KMS-11 (cell line): Measurements from ENCODE around the gene KSR2.
"Not testable (repeated sequence)": the region's sequence is repeated elsewhere in the genome, so short reads cannot be mapped to it uniquely, and the experiment has no call there.

ENCODE experiments used
- H2AFZ ChIP-seq: fragments of 200-600 bp; sonication (generic); 2 replicates; pipeline ENCODE4 v1.6.1; 2016; ENCODE audit warnings: antibody characterized with exemption, mixed run types, low read depth
- H3K27ac ChIP-seq: fragments of 200-600 bp; sonication (generic); 2 replicates; pipeline ENCODE4 v1.6.1; 2016; ENCODE audit warnings: mild to moderate bottlenecking, mixed run types
- H3K27me3 ChIP-seq: fragments of 200-600 bp; sonication (generic); 2 replicates; pipeline ENCODE4 v1.6.1; 2017; ENCODE audit warnings: mild to moderate bottlenecking, low read depth, mixed run types, moderate library complexity; ENCODE audit not compliant: insufficient read depth
- H3K36me3 ChIP-seq: fragments of 200-600 bp; sonication (generic); 2 replicates; pipeline ENCODE4 v1.6.1; 2017; ENCODE audit warnings: mild to moderate bottlenecking, mixed run types; ENCODE audit not compliant: insufficient read depth
- H3K4me1 ChIP-seq: fragments of 200-600 bp; sonication (generic); 2 replicates; pipeline ENCODE4 v1.6.1; 2016; ENCODE audit warnings: mild to moderate bottlenecking, low read depth, mixed run types; ENCODE audit not compliant: poor library complexity, severe bottlenecking
- H3K4me2 ChIP-seq: fragments of 200-600 bp; sonication (generic); 2 replicates; pipeline ENCODE4 v1.7.0; 2016; ENCODE audit warnings: mild to moderate bottlenecking, mixed run types
- H3K4me3 ChIP-seq: fragments of 200-600 bp; sonication (generic); IDR thresholded peaks from 2 replicates; pipeline ENCODE4 v1.6.1; 2017; ENCODE audit warnings: low read depth, low read length, mixed read lengths; ENCODE audit not compliant: insufficient read depth
- H3K79me2 ChIP-seq: fragments of 200-600 bp; sonication (generic); 2 replicates; pipeline ENCODE4 v1.6.1; 2016; ENCODE audit warnings: low read depth, mixed run types; ENCODE audit not compliant: insufficient read depth
- H3K9ac ChIP-seq: fragments of 200-600 bp; sonication (generic); 2 replicates; pipeline ENCODE4 v1.6.1; 2016; ENCODE audit warnings: mild to moderate bottlenecking, mixed run types
- H4K20me1 ChIP-seq: fragments of 200-600 bp; sonication (generic); 2 replicates; pipeline ENCODE4 v1.6.1; 2016; ENCODE audit warnings: mild to moderate bottlenecking, mixed run types; ENCODE audit not compliant: insufficient read depth
- TF ChIP-seq, protein P1 (sequence below): fragments of 200-600 bp; sonication (generic); conservative IDR thresholded peaks from 2 replicates; pipeline ENCODE4 v1.6.1; 2017; ENCODE audit warnings: low read depth, mild to moderate bottlenecking, antibody characterized with exemption, low read length, moderate library complexity, mixed read lengths

Gene KSR2

DNA sequence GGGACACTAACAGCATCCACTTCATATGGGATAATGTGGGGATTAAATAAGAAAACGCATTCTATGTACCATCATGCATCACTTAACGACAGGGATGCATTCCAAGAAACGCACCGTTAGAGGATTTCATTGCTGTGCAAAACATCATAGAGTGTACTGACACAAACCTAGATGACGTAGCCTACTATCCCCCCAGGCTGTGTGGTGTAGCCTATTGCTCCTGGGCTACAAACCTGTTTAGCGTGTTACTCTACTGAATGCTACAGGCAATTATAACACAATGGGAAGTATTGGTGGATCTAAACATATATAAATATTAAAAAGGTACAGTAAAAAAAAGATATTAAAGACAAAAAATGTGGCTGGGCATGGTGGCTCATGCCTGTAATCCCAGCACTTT, 230.6 kb downstream of the KSR2 start:
- H4K20me1 ChIP-seq = no peaks in the 10 kb centered on the region
- TF ChIP-seq, protein P1, sequence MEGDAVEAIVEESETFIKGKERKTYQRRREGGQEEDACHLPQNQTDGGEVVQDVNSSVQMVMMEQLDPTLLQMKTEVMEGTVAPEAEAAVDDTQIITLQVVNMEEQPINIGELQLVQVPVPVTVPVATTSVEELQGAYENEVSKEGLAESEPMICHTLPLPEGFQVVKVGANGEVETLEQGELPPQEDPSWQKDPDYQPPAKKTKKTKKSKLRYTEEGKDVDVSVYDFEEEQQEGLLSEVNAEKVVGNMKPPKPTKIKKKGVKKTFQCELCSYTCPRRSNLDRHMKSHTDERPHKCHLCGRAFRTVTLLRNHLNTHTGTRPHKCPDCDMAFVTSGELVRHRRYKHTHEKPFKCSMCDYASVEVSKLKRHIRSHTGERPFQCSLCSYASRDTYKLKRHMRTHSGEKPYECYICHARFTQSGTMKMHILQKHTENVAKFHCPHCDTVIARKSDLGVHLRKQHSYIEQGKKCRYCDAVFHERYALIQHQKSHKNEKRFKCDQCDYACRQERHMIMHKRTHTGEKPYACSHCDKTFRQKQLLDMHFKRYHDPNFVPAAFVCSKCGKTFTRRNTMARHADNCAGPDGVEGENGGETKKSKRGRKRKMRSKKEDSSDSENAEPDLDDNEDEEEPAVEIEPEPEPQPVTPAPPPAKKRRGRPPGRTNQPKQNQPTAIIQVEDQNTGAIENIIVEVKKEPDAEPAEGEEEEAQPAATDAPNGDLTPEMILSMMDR = no peak
- no peaks in the 10 kb centered on the region for H3K79me2 ChIP-seq
- no peak overlapping the region for H3K27ac ChIP-seq
- no peaks in the 10 kb centered on the region for H3K27me3 ChIP-seq
- H3K4me1 ChIP-seq = no peaks in the 10 kb centered on the region
- H2AFZ ChIP-seq = no peak overlapping the region
- no peak overlapping the region for H3K9ac ChIP-seq
- no peaks in the 10 kb centered on the region for H3K36me3 ChIP-seq
- H3K4me2 ChIP-seq = no peak overlapping the region
- H3K4me3 ChIP-seq = no peak overlapping the region

DNA sequence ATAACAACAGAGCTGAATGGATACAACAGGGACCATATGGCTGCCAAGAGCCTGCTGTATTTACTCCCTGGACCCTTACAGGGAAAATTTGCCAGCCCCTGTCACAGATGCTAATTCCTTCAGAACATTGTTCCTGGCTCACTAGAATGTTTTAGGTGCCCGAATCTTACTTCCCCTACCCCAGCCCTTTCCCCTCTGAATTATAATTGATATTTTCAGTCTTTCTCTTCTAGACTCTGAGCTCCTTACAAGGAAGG, 235.3 kb downstream of the KSR2 start:
- no peak overlapping the region for H3K9ac ChIP-seq
- H3K4me2 ChIP-seq = no peak overlapping the region
- H2AFZ ChIP-seq = no peak overlapping the region
- no peaks in the 10 kb centered on the region for H4K20me1 ChIP-seq
- no peaks in the 10 kb centered on the region for H3K27me3 ChIP-seq
- TF ChIP-seq, protein P1 = no peak
- H3K4me3 ChIP-seq = no peak overlapping the region
- H3K79me2 ChIP-seq = no peaks in the 10 kb centered on the region
- H3K27ac ChIP-seq = no peak overlapping the region
- no peaks in the 10 kb centered on the region for H3K36me3 ChIP-seq
- H3K4me1 ChIP-seq = no peaks in the 10 kb centered on the region

DNA sequence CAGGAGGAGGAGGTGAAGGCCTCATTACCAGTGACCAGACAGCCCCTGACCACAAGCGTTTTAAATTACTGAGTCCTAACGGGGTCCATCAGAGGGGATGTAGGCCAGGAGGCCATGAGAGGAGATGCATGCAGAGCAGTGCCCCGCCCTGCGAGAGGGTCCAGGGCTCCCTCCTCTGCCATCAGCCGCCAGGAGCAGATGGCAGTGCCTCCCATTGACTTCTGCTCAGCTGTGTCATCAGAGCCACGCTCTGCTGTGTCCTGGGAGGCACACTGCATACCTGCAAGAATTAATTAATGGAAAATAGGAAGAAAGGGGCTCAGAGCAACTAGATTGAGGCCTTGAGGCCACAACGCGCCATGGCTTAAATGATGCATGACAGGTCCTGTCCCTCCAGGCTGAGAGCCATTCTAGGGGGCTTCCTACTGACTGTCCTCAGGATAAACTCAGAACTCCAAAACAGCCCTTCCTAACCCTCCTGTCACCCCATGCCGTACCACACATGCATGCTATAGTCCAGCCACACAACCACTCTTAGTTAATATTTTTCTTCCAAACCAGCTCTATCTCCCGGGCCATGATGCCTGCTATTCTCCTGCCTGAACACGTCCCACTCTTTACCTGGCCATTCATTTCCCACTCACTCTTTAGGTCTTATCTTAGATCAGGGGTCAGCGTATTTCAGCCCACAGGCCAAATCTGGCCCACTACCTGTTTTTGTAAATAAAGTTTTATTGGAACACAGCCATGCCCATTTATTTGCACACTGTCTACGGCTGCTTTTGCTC, 235.8 kb downstream of the KSR2 start:
- Histone ChIP-seq H3K9ac (no peak overlapping the region), H3K4me2 (no peak overlapping the region), H3K4me3 (no peak overlapping the region), H3K4me1 (no peaks in the 10 kb centered on the region), H3K27ac (no peak overlapping the region), H3K36me3 (no peaks in the 10 kb centered on the region), H3K27me3 (no peaks in the 10 kb centered on the region), H3K79me2 (no peaks in the 10 kb centered on the region), H2AFZ (no peak overlapping the region), H4K20me1 (no peaks in the 10 kb centered on the region)
- TF ChIP-seq, protein P1 = no peak

DNA sequence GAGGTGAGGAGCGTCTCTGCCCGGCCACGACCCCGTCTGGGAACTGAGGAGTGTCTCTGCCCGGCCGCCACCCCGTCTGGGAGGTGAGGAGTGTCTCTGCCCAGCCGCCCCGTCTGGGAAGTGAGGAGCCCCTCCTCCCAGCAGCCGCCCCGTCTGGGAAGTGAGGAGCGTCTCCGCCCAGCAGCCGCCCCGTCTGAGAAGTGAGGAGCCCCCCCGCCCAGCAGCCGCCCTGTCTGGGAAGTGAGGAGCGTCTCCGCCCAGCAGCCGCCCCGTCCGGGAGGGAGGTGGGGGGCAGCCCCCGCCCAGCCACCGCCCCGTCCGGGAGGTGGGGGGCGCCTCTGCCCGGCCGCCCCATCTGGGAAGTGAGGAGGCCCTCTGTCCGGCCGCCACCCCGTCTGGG, 237.7 kb downstream of the KSR2 start:
- H3K4me3 ChIP-seq, H3K4me1 ChIP-seq, H4K20me1 ChIP-seq, H3K27me3 ChIP-seq, H3K9ac ChIP-seq, H3K4me2 ChIP-seq, H3K27ac ChIP-seq, H3K36me3 ChIP-seq, H3K79me2 ChIP-seq, H2AFZ ChIP-seq: not testable (repeated sequence)

DNA sequence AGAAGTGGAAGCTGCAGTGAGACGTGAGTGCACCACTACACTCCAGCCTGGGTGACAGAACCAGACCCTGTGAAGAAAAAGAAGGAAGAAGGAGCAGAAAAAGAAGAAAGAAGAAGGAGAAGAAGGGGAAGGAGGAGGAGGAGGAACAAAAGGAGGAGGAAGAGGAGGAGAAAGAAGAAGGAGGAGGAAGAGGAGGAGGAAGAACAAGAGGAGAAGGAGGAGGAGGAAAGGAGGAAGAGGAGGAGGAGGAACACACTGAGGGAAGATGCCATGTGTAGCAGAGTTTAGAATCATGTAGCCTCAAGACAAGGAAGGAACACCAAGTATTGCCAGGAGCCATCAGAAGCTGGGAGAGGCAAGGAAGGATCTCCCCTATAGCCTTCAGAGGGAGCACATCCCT, 241.5 kb downstream of the KSR2 start:
- no peak overlapping the region for H3K4me2 ChIP-seq
- H4K20me1 ChIP-seq = no peaks in the 10 kb centered on the region
- no peaks in the 10 kb centered on the region for H3K36me3 ChIP-seq
- H3K9ac ChIP-seq = no peak overlapping the region
- H3K4me3 ChIP-seq = no peak overlapping the region
- TF ChIP-seq, protein P1 = no peak
- no peaks in the 10 kb centered on the region for H3K4me1 ChIP-seq
- no peaks in the 10 kb centered on the region for H3K27me3 ChIP-seq
- H2AFZ ChIP-seq = no peak overlapping the region
- H3K79me2 ChIP-seq = no peaks in the 10 kb centered on the region
- no peak overlapping the region for H3K27ac ChIP-seq
